Kidney (tissue), 14 donors: ENCODE results near the gene RBM19. TPM values are rescaled to one million over a fixed set of nuclear protein-coding genes. Genes with fewer than 3 reads are reported as not detected.

ENCODE experiments used
- DNase-seq, 5 donors: peaks; one replicate each; pipeline ENCODE4 v3.0.0-alpha.2; 2013 to 2020
- FAIRE-seq: peaks from 2 replicates; lab custom pipeline; 2012; peaks lifted over from hg19 to GRCh38; lab: Jason Lieb, UNC
- H3K27ac ChIP-seq, 2 donors: one replicate each; pipeline ENCODE4 v1.7.0; 2013; ENCODE audit warnings: low read depth in 2 of 2, low read length in 2 of 2, inconsistent platforms in 1 of 2
- H3K27me3 ChIP-seq: one replicate; pipeline ENCODE4 v1.7.1; 2013; ENCODE audit warnings: low read length, inconsistent platforms; ENCODE audit not compliant: control insufficient read depth, insufficient read depth
- H3K36me3 ChIP-seq, 3 donors: one replicate each; pipeline versions ENCODE4 v1.7.0 to v1.7.1; 2013; ENCODE audit warnings: low read length in 3 of 3, control low read depth in 1 of 3, inconsistent platforms in 1 of 3; ENCODE audit not compliant: insufficient read depth in 3 of 3, control insufficient read depth in 2 of 3
- H3K4me1 ChIP-seq, 3 donors: one replicate each; pipeline versions ENCODE4 v1.7.0 to v1.7.1; 2013; ENCODE audit warnings: low read length in 3 of 3, inconsistent platforms in 1 of 3, low read depth in 1 of 3; ENCODE audit not compliant: control insufficient read depth in 2 of 3, insufficient read depth in 2 of 3
- H3K4me3 ChIP-seq, 3 donors: one replicate each; pipeline versions ENCODE4 v1.7.0 to v1.8.1; 2013; ENCODE audit warnings: low read length in 3 of 3, control low read depth in 1 of 3, inconsistent platforms in 1 of 3
- H3K9ac ChIP-seq, 3 donors: one replicate each; pipeline versions ENCODE4 v1.7.0 to v1.7.1; 2013; ENCODE audit warnings: low read length in 3 of 3, control low read depth in 1 of 3, inconsistent platforms in 1 of 3
- H3K9me3 ChIP-seq, 3 donors: one replicate each; pipeline versions ENCODE4 v1.7.0 to v1.7.1; 2013; ENCODE audit warnings: low read length in 3 of 3, control low read depth in 1 of 3, inconsistent platforms in 1 of 3; ENCODE audit not compliant: control insufficient read depth in 2 of 3, insufficient read depth in 1 of 3
- CTCF ChIP-seq: IDR thresholded peaks from 3 replicates; pipeline ENCODE4 v1.5.1; 2012; ENCODE audit warnings: mild to moderate bottlenecking, moderate library complexity, borderline replicate concordance; ENCODE audit not compliant: insufficient read depth; ENCODE audit errors: extremely low read depth
- intact Hi-C: fragments of 100-400 bp; cut with DNase I; formaldehyde crosslinking; loops from one replicate; pipeline ENCODE4 v1.11.1; 2022
- polyA plus RNA-seq: library from polyadenylated mRNA; stranded (reverse); fragments of 350-450 nt; fragmentation: Illumina TruSeq; extraction: RNeasy Lipid Tissue Mini Kit (QIAGEN cat#74804); gene quantifications from one replicate; pipeline ENCODE4 v1.2.3, GENCODE V29; 2014; ENCODE audit warnings: low read depth, low replicate concordance; ENCODE audit not compliant: insufficient read depth
- total RNA-seq: library from RNA; stranded (reverse); fragmentation: NEBNext Ultra II Directional; extraction: Animal tissue kit (Norgen Biotek cat#: 25700); gene quantifications from one replicate; pipeline ENCODE4 v1.2.1, GENCODE V29; 2021
- donor health status: control.
- donor health status: control.
- donor health status: control.
- donor health status: control.
- donor health status: control.
- donor health status: DM: yes; HTN: yes; CAD: no.
- donor health status: Normal renal cell carcinoma (clear cell type).

RBM19 gene
- total and polyA plus RNA-seq, 2 donors from 2014 or later: 12.3 to 34.7 TPM

DNA sequence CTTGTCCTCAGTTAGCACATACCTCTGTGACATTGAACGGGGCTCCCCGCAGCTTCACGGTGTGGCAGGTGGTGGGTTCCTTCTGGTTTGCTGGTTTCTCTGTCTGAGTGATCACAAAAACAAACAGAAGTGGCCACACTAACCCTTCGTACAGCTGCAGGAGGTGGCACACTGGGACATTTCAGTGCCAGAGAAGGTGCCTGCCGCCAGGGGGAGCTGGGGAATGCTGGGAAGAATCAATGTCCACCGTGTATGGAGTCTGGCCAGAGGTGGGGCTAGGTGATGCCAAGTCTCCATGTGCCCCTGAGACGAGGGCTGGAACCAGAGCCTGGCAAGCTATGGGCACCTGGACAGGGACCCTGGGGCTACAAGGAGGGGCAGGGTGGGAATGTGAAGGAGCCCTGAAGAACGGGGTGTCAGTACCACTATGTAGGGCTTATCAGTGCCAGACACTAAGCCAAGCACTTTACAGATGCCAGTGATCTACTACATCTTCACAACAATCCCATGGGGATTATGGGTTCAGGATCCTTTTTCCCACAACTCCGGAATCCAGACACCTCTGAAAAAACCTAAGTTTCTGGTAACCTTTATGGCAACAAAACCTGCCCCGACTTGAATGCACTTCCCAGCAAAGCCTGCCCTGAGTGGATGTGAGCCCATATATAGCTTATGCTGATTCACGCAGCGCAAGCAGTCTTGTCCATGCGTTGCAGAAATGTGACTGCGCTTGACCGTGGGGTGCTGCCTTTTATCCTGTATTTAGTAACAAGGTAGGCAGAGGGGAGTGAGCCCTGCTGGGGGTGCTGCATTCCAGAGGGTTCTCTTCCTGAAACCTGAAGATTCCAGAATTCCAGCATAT is 10.8 kb downstream of the RBM19 start:
- FAIRE-seq: no peak
- TF ChIP-seq CTCF: peak; percentile 29
- Histone ChIP-seq H3K9me3 (no peaks in the 10 kb centered on the region), H3K27ac (no peak overlapping the region), H3K4me3 (no peak overlapping the region), H3K27me3 (no peaks in the 10 kb centered on the region), H3K9ac (no peak overlapping the region), H3K36me3 (peaks cover 0 to 46% (median 40%) of the 10 kb centered on the region in 3 donors), H3K4me1 (no peaks in the 10 kb centered on the region)
- intact Hi-C loops: no loop called here
- no peak for DNase-seq

DNA sequence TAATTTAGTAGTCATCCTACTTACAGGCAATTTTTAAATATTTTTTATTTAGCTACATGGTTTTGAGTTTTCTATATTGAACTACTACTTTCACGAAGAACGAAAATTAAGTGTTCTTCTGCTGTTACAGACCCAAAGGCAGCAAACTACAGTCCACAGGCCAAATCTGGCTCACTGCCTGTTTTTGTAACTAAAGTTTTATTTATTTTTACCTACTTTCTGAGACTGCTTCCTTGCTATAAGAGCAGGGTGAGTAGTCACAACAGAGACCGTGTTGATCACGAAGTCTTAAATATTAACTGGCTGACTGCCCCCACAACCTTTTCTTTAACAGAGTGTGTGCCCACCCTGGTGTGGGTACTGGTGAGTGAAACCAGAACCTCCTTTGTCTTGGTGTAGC is 11.6 kb downstream of the RBM19 start:
- DNase-seq: no peak
- intact Hi-C loops: no loop called here

DNA sequence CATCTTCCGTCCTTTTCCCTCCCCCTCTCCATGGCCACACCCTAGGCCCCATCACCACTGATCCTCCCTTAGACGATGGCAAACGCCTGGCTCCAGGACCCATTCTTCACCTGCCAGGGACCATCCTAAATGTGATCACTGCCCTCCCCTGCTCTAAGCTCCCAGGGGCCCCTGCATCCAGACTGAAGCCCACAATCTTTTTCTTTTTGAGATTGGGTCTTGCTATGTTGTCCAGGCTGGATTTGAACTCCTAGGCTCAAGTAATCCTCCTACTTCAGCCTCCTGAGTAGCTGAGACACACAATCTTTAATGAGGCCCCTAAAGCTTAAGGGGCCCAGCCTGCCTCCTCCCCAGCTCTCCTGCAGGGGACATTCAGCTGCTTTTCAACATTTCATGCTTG is 15.3 kb downstream of the RBM19 start:
- no peak overlapping the region for H3K4me3 ChIP-seq
- peaks cover 6 to 64% (median 45%) of the 10 kb centered on the region in 3 donors for H3K36me3 ChIP-seq
- DNase-seq (no peak), FAIRE-seq (no peak)
- intact Hi-C loops: no loop called here
- no peaks in the 10 kb centered on the region for H3K4me1 ChIP-seq
- no peaks in the 10 kb centered on the region for H3K9me3 ChIP-seq
- H3K9ac ChIP-seq: no peak overlapping the region
- no peak for TF ChIP-seq CTCF
- H3K27ac ChIP-seq: no peak overlapping the region
- no peaks in the 10 kb centered on the region for H3K27me3 ChIP-seq

More for the DNA sequence above, 11.6 kb downstream of the RBM19 start:
- no peak overlapping the region for H3K27ac ChIP-seq
- H3K9me3 ChIP-seq: no peaks in the 10 kb centered on the region
- H3K4me3 ChIP-seq: no peak overlapping the region
- no peak overlapping the region for H3K9ac ChIP-seq
- no peak for FAIRE-seq
- H3K36me3 ChIP-seq: peaks cover 0 to 50% (median 39%) of the 10 kb centered on the region in 3 donors
- H3K4me1 ChIP-seq: no peaks in the 10 kb centered on the region
- no peaks in the 10 kb centered on the region for H3K27me3 ChIP-seq
- TF ChIP-seq CTCF: no peak
